WTC11 (cell line): ENCODE results near the gene RNASE7.

Source experiments
- CTCF ChIP-seq: fragments of 200-600 bp; IDR thresholded peaks from 2 replicates; pipeline ENCODE4 v1.8.0; 2022; ENCODE audit warnings: antibody characterized with exemption
- FOXJ3 ChIP-seq: sonication (generic); formaldehyde crosslinking; IDR thresholded peaks from 2 replicates; pipeline ENCODE4 v1.9.0; 2021; ENCODE audit warnings: missing genetic modification reagents, mild to moderate bottlenecking, borderline replicate concordance
- PRDM15 ChIP-seq: sonication (generic); formaldehyde crosslinking; IDR thresholded peaks from 2 replicates; pipeline ENCODE4 v1.8.0; 2022; ENCODE audit warnings: missing genetic modification reagents
- TP53 ChIP-seq: sonication (generic); formaldehyde crosslinking; IDR thresholded peaks from 2 replicates; pipeline ENCODE4 v1.8.1; 2023; ENCODE audit warnings: mild to moderate bottlenecking, missing genetic modification reagents

- no peak for TF ChIP-seq CTCF
- no peak for TF ChIP-seq PRDM15 (CRISPR knock-in tag)
- no peak for TF ChIP-seq FOXJ3 (CRISPR knock-in tag)
- TF ChIP-seq TP53, result no peak
These were observed 1.9 kb downstream of the RNASE7 start for GRCh38 chr14:21043974-21044618.
